Amygdala (tissue), 56 donors: ENCODE results near the gene PIAS1.
A peak's percentile ranks its signal among the peaks of the same experiment; 100 is the strongest.

ENCODE experiments used
- DNase-seq, 56 donors: peaks; one replicate each; lab custom pipeline; 2025; lab: John Stamatoyannopoulos, UW

The PIAS1 gene

GRCh38 chr15:68112706-68113105 lies 58.6 kb downstream of the PIAS1 start:
- no peak for DNase-seq

- no peak for DNase-seq
Observed at GRCh38 chr15:68113273-68113672, 59.2 kb downstream of the PIAS1 start.

- no peak for DNase-seq
Observed at GRCh38 chr15:68113751-68114150, 59.6 kb downstream of the PIAS1 start.

- no peak for DNase-seq
Observed at GRCh38 chr15:68114356-68114755, 60.2 kb downstream of the PIAS1 start.

- no peak for DNase-seq
Observed at GRCh38 chr15:68114840-68115239, 60.7 kb downstream of the PIAS1 start.

- no peak for DNase-seq
Observed at GRCh38 chr15:68124700-68125099, 70.6 kb downstream of the PIAS1 start.

- DNase-seq = no peak
Observed at GRCh38 chr15:68126396-68126795, 72.3 kb downstream of the PIAS1 start.

- DNase-seq = no peak
Observed at GRCh38 chr15:68129072-68129471, 75.0 kb downstream of the PIAS1 start.

GRCh38 chr15:68130851-68131250 lies 76.7 kb downstream of the PIAS1 start:
- no peak for DNase-seq

- DNase-seq = no peak
Observed at GRCh38 chr15:68137096-68137495, 83.0 kb downstream of the PIAS1 start.

- DNase-seq = no peak
Observed at GRCh38 chr15:68143129-68143528, 89.0 kb downstream of the PIAS1 start.

GRCh38 chr15:68143785-68144184 lies 89.7 kb downstream of the PIAS1 start:
- no peak for DNase-seq

GRCh38 chr15:68145706-68146105 lies 91.6 kb downstream of the PIAS1 start:
- DNase-seq = no peak

GRCh38 chr15:68148039-68148438 lies 93.9 kb downstream of the PIAS1 start:
- DNase-seq = no peak

- DNase-seq = no peak
Observed at GRCh38 chr15:68149059-68149458, 94.9 kb downstream of the PIAS1 start.

GRCh38 chr15:68150187-68150586 lies 96.1 kb downstream of the PIAS1 start:
- DNase-seq = no peak

- no peak for DNase-seq
Observed at GRCh38 chr15:68151277-68151676, 97.2 kb downstream of the PIAS1 start.

- DNase-seq = no peak
Observed at GRCh38 chr15:68152342-68152741, 98.2 kb downstream of the PIAS1 start.

- peak in 10 of 56 donors; percentile 0 to 54 (median 10) for DNase-seq
Observed at GRCh38 chr15:68154923-68155559, 100.9 kb downstream of the PIAS1 start.

- DNase-seq = no peak
Observed at GRCh38 chr15:68157074-68157473, 103.0 kb downstream of the PIAS1 start.

GRCh38 chr15:68158046-68158628 lies 104.0 kb downstream of the PIAS1 start:
- DNase-seq = no peak

- no peak for DNase-seq
Observed at GRCh38 chr15:68163191-68163590, 109.1 kb downstream of the PIAS1 start.

GRCh38 chr15:68166847-68167246 lies 112.7 kb downstream of the PIAS1 start:
- DNase-seq = no peak
